GM23338 (cell line): ENCODE results near the gene TENM3. TPM values are rescaled to one million over a fixed set of nuclear protein-coding genes. Genes with fewer than 3 reads are reported as not detected.

Source experiments
- polyA plus RNA-seq: library from polyadenylated mRNA; unstranded; fragments of >200 nt; fragmentation: Nextera tagmentation; extraction: Ambion mirVana; gene quantifications from 2 replicates; pipeline ENCODE4 v1.2.1, GENCODE V29; 2016
- small RNA-seq: library from RNA; depleted of rRNA; stranded (forward); fragments of <200 nt; gene quantifications from one replicate; pipeline ENCODE3, GENCODE V24; 2014; ENCODE audit warnings: low replicate concordance
- total RNA-seq: library from RNA; depleted of rRNA; stranded (reverse); fragments of >200 nt; shearing (Covaris generic); gene quantifications from 2 replicates; pipeline ENCODE4 v1.2.3, GENCODE V29; 2014

Gene TENM3
- total and polyA plus RNA-seq, 2 experiments from 2014 or later, result 22.2 to 128 TPM

Small RNAs within 50 kb of the gene (small RNA-seq; reads per million reads assigned to genes)
- gene RN7SKP67 (not detected), gene RNU2-34P (1.3 reads per million, percentile 70 among the genes with 10 or more reads in this experiment)
